Measurements from ENCODE around the gene B4GALT6. TPM values are rescaled to one million over a fixed set of nuclear protein-coding genes. Genes with fewer than 3 reads are reported as not detected.

B4GALT6 gene
- total RNA-seq, 4 donors from 2014 or later = 0.40 to 3.0 (median 1.6) TPM

GRCh38 chr18:31646332-31647126, 37.9 kb downstream of the B4GALT6 start:
- Histone ChIP-seq H3K4me1 (no peaks in the 10 kb centered on the region), H3K9me3 (no peaks in the 10 kb centered on the region), H3K4me3 (no peak overlapping the region), H3K27ac (no peak overlapping the region), H3K27me3 (no peaks in the 10 kb centered on the region), H3K36me3 (no peaks in the 10 kb centered on the region)
- TF ChIP-seq CTCF (IDR thresholded peaks at IDR 0.05) (no peak), POLR2AphosphoS5 (IDR thresholded peaks at IDR 0.05) (no peak), POLR2A (IDR thresholded peaks at IDR 0.05) (no peak), EP300 (IDR thresholded peaks at IDR 0.05; ENCODE audit: low read depth) (no peak)
- DNase-seq = no peak
- intact Hi-C loops (cut with DNase I; ENCODE audit: low total_unique reads) (no loop called here), in situ Hi-C loops (cut with MboI; ENCODE audit: low pct_ligation_motif_present in 1 of 4, low pct_unique_long_range_greater_than_20kb in 1 of 4, low sequenced_read_pairs in 3 of 4) (no loop called here)
- 72 to 76% methylated on average over 5 to 7 of the region's 7 CpGs for WGBS, 2 donors (ENCODE audit: low coverage in 1 of 2)

- no peak overlapping the region for H3K27ac ChIP-seq
- no peaks in the 10 kb centered on the region for H3K4me1 ChIP-seq
- no peaks in the 10 kb centered on the region for H3K27me3 ChIP-seq
- H3K36me3 ChIP-seq = no peaks in the 10 kb centered on the region
- in situ Hi-C loops (cut with MboI; ENCODE audit: low pct_ligation_motif_present in 1 of 4, low pct_unique_long_range_greater_than_20kb in 1 of 4, low sequenced_read_pairs in 3 of 4) = no loop called here
- no peaks in the 10 kb centered on the region for H3K9me3 ChIP-seq
- no peak for DNase-seq
- intact Hi-C loops (cut with DNase I; ENCODE audit: low total_unique reads) = no loop called here
- TF ChIP-seq CTCF (IDR thresholded peaks at IDR 0.05) (no peak), POLR2AphosphoS5 (IDR thresholded peaks at IDR 0.05) (no peak), POLR2A (IDR thresholded peaks at IDR 0.05) (no peak), EP300 (IDR thresholded peaks at IDR 0.05; ENCODE audit: low read depth) (no peak)
- 90 to 91% methylated on average over 4 of the region's 4 CpGs for WGBS, 2 donors (ENCODE audit: low coverage in 1 of 2)
- H3K4me3 ChIP-seq = no peak overlapping the region
These were observed 39.0 kb downstream of the B4GALT6 start for GRCh38 chr18:31645411-31645810.

GRCh38 chr18:31643003-31643402, 41.4 kb downstream of the B4GALT6 start:
- Histone ChIP-seq H3K36me3 (no peaks in the 10 kb centered on the region), H3K27ac (no peak overlapping the region), H3K27me3 (no peaks in the 10 kb centered on the region), H3K4me1 (no peaks in the 10 kb centered on the region), H3K4me3 (no peak overlapping the region), H3K9me3 (no peaks in the 10 kb centered on the region)
- intact Hi-C loops (cut with DNase I; ENCODE audit: low total_unique reads) = no loop called here
- 73 to 88% methylated on average over 1 to 4 of the region's 4 CpGs for WGBS, 2 donors (ENCODE audit: low coverage in 1 of 2)
- TF ChIP-seq EP300 (IDR thresholded peaks at IDR 0.05; ENCODE audit: low read depth) (no peak), POLR2A (IDR thresholded peaks at IDR 0.05) (no peak), POLR2AphosphoS5 (IDR thresholded peaks at IDR 0.05) (no peak), CTCF (IDR thresholded peaks at IDR 0.05) (no peak)
- no peak for DNase-seq
- in situ Hi-C loops (cut with MboI; ENCODE audit: low pct_ligation_motif_present in 1 of 4, low pct_unique_long_range_greater_than_20kb in 1 of 4, low sequenced_read_pairs in 3 of 4) = no loop called here

GRCh38 chr18:31637445-31637844, 46.9 kb downstream of the B4GALT6 start:
- TF ChIP-seq EP300 (IDR thresholded peaks at IDR 0.05; ENCODE audit: low read depth) (no peak), POLR2A (IDR thresholded peaks at IDR 0.05) (no peak), CTCF (IDR thresholded peaks at IDR 0.05) (no peak), POLR2AphosphoS5 (IDR thresholded peaks at IDR 0.05) (no peak)
- Histone ChIP-seq H3K27ac (no peak overlapping the region), H3K4me1 (no peaks in the 10 kb centered on the region), H3K36me3 (no peaks in the 10 kb centered on the region), H3K9me3 (no peaks in the 10 kb centered on the region), H3K4me3 (no peak overlapping the region), H3K27me3 (no peaks in the 10 kb centered on the region)
- DNase-seq = no peak
- in situ Hi-C loops (cut with MboI; ENCODE audit: low pct_ligation_motif_present in 1 of 4, low pct_unique_long_range_greater_than_20kb in 1 of 4, low sequenced_read_pairs in 3 of 4) (no loop called here), intact Hi-C loops (cut with DNase I; ENCODE audit: low total_unique reads) (no loop called here)
- WGBS, 2 donors (ENCODE audit: low coverage in 1 of 2) = 77 to 78% methylated on average over 3 of the region's 3 CpGs

All from transverse colon (tissue), 4 donors.